Measurements from ENCODE around the gene LRP8. TPM values are rescaled to one million over a fixed set of nuclear protein-coding genes. Genes with fewer than 3 reads are reported as not detected.
A peak's percentile ranks its signal among the peaks of the same experiment; 100 is the strongest.

LRP8 gene
- total RNA-seq: 1 to 10 TPM in 3 of 4 donors, under 1 TPM in 1; 0.76 to 4.0 (median 2.0) TPM

- 3 to 5% methylated on average over 33 to 36 of the region's 47 CpGs for WGBS, 2 donors
- DNase-seq (ENCODE audit: low spot score in 2 of 2): peak; percentile 42 to 94
- intact Hi-C loops (cut with DNase I; ENCODE audit: low total_unique reads): no loop called here
These were observed at the start of gene LRP8 for GRCh38 chr1:53328009-53328461. TSS of gene LRP8 (minus strand) at chr1:53328070. CDS start at chr1:53327912, 158 bp downstream.

DNA sequence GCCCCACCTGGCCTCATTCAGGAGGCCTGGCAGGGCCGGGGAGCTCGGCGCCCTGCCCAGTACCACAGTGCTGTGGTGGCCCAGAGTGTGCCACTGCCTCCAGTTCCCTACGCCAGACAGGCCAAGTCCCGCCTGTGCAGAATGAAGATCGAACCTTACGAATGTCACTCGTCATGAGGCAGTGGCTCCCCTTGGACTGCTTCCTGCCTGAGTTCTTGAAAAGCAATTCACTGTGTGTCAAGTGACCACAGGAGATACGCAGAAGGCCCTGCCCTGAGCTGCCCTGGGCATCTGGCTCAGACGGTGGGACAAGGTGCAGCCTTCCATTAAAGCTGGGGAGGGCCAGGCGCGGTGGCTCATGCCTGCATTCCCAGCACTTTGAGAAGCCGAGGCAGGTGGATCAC, 49.6 kb upstream of the LRP8 start:
- intact Hi-C loops (cut with DNase I; ENCODE audit: low total_unique reads): no loop called here

More at GRCh38 chr1:53328009-53328461, at the start of gene LRP8:
- H3K4me3 ChIP-seq (ENCODE audit: low read depth, poor library complexity, severe bottlenecking): peak within 1 kb of the TSS; percentile 62
- TF ChIP-seq POLR2A (IDR thresholded peaks at IDR 0.05): no peak
- no peak for TF ChIP-seq CTCF (IDR thresholded peaks at IDR 0.05)

GRCh38 chr1:53376742-53377437, 49.0 kb upstream of the LRP8 start:
- WGBS, 2 donors: 69 to 77% methylated on average over 14 of the region's 14 CpGs
- H3K4me3 ChIP-seq (ENCODE audit: low read depth, poor library complexity, severe bottlenecking): no peak overlapping the region
- TF ChIP-seq CTCF (IDR thresholded peaks at IDR 0.05) (no peak), POLR2A (IDR thresholded peaks at IDR 0.05) (no peak)
- intact Hi-C loops (cut with DNase I; ENCODE audit: low total_unique reads): no loop called here
- peak in 1 of 2 donors; percentile 45 for DNase-seq (ENCODE audit: low spot score in 2 of 2)

More for the DNA sequence above, 49.6 kb upstream of the LRP8 start:
- DNase-seq (ENCODE audit: low spot score in 2 of 2): peak in 1 of 2 donors; percentile 48
- H3K4me3 ChIP-seq (ENCODE audit: low read depth, poor library complexity, severe bottlenecking): no peak overlapping the region
- 87 to 90% methylated on average over 13 of the region's 13 CpGs for WGBS, 2 donors
- TF ChIP-seq POLR2A (IDR thresholded peaks at IDR 0.05) (no peak), CTCF (IDR thresholded peaks at IDR 0.05) (no peak)

DNA sequence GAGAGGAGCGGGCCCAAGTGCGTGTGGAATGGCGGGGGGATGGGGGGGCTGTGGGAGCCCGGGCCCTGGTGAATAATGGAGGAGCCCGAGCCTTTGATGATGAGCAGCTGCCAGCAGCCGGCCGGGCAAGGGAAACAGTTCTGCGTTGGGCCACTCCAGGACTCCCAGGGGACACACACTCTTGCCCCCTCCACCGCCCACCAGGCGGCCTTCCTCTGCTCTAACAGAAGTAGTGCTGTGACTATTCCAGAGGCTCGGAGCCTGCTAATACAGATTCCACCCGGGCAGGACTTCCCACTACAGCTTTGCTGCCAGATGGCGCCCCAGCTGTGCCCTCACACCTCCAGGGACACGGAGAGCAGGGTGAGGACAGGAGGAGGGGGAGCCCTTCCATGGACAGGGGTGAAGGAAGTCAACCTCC, 48.2 kb upstream of the LRP8 start:
- 57 to 70% methylated on average over 14 of the region's 14 CpGs for WGBS, 2 donors
- peak in 1 of 2 donors; percentile 78 for DNase-seq (ENCODE audit: low spot score in 2 of 2)
- intact Hi-C loops (cut with DNase I; ENCODE audit: low total_unique reads): no loop called here
- no peak overlapping the region for H3K4me3 ChIP-seq (ENCODE audit: low read depth, poor library complexity, severe bottlenecking)
- no peak for TF ChIP-seq POLR2A (IDR thresholded peaks at IDR 0.05)
- TF ChIP-seq CTCF (IDR thresholded peaks at IDR 0.05): no peak

GRCh38 chr1:53375440-53375839, 47.6 kb upstream of the LRP8 start:
- H3K4me3 ChIP-seq (ENCODE audit: low read depth, poor library complexity, severe bottlenecking): no peak overlapping the region
- DNase-seq (ENCODE audit: low spot score in 2 of 2): peak in 1 of 2 donors; percentile 70
- WGBS, 2 donors: 71 to 77% methylated on average over 13 of the region's 13 CpGs
- TF ChIP-seq CTCF (IDR thresholded peaks at IDR 0.05) (no peak), POLR2A (IDR thresholded peaks at IDR 0.05) (no peak)
- intact Hi-C loops (cut with DNase I; ENCODE audit: low total_unique reads): no loop called here
